HPDE6-E6E7 (cell line): Measurements from ENCODE around the gene VPS52.
"Not testable (repeated sequence)": the region's sequence is repeated elsewhere in the genome, so short reads cannot be mapped to it uniquely, and the experiment has no call there.

Experiments used
- DNase-seq: peaks from one replicate; pipeline ENCODE4 v3.0.0; 2011; ENCODE audit warnings: missing footprints; ENCODE audit errors: extremely low spot score

The VPS52 gene

GRCh38 chr6:33301877-33302276 lies 30.2 kb upstream of the VPS52 start:
- no peak for DNase-seq

GRCh38 chr6:33299237-33299944 lies 27.7 kb upstream of the VPS52 start:
- peak; percentile 73 for DNase-seq

GRCh38 chr6:33298773-33299236 lies 27.1 kb upstream of the VPS52 start, which contains the start of gene RGL2:
TSS of gene RGL2 (minus strand) at chr6:33298942. CDS start at chr6:33298610, 332 bp downstream.
- peak; percentile 22 for DNase-seq

- peak; percentile 86 for DNase-seq
Measured at GRCh38 chr6:33297956-33298772, 26.5 kb upstream of the VPS52 start.

GRCh38 chr6:33297406-33297955 lies 25.8 kb upstream of the VPS52 start:
- DNase-seq: peak; percentile 72

- DNase-seq: no peak
Measured at GRCh38 chr6:33296797-33297405, 25.2 kb upstream of the VPS52 start.

GRCh38 chr6:33295621-33296369 lies 24.1 kb upstream of the VPS52 start:
- no peak for DNase-seq

GRCh38 chr6:33294086-33294823 lies 22.6 kb upstream of the VPS52 start:
- DNase-seq: no peak

GRCh38 chr6:33292996-33293682 lies 21.5 kb upstream of the VPS52 start:
- no peak for DNase-seq

- no peak for DNase-seq
Measured at GRCh38 chr6:33290459-33290858, 18.8 kb upstream of the VPS52 start.

GRCh38 chr6:33289784-33290315 lies 18.2 kb upstream of the VPS52 start:
- no peak for DNase-seq

- peak; percentile 96 for DNase-seq
Measured at GRCh38 chr6:33288921-33289783, 17.5 kb upstream of the VPS52 start, which contains the start of the genes PFDN6 and WDR46. TSS of gene PFDN6 (plus strand) at chr6:33289601. CDS start at chr6:33289857, 256 bp downstream. TSS of gene WDR46 (minus strand) at chr6:33289239. CDS start at chr6:33289170, 69 bp downstream.

- DNase-seq: no peak
Measured at GRCh38 chr6:33288141-33288920, 16.7 kb upstream of the VPS52 start.

- no peak for DNase-seq
Measured at GRCh38 chr6:33286946-33287914, 15.6 kb upstream of the VPS52 start.

GRCh38 chr6:33285214-33285613 lies 13.5 kb upstream of the VPS52 start:
- DNase-seq: not testable (repeated sequence)

GRCh38 chr6:33280539-33280938 lies 8.9 kb upstream of the VPS52 start:
- no peak for DNase-seq
